HG02798 (cell line): ENCODE data around the gene NT5C2.
A peak's percentile ranks its signal among the peaks of the same experiment; 100 is the strongest.
"Not testable (repeated sequence)": the region's sequence is repeated elsewhere in the genome, so short reads cannot be mapped to it uniquely, and the experiment has no call there.

Source experiments
- ATAC-seq: cut with Tn5 transposase; IDR thresholded peaks from one replicate; pipeline ENCODE4 v1.9.1; 2021; ENCODE audit warnings: mild to moderate bottlenecking; ENCODE audit not compliant: unreplicated experiment, poor library complexity

The NT5C2 gene

GRCh38 chr10:103193107-103193819 is at the start of gene NT5C2:
Gene NT5C2 (minus strand): TSS chr10:103193272. CDS start chr10:103174958, 18,314 bp downstream.
- peak; percentile 78 for ATAC-seq

GRCh38 chr10:103241262-103242011 is 48.4 kb upstream of the NT5C2 start:
- ATAC-seq, result no peak

- ATAC-seq, result no peak
Observed at GRCh38 chr10:103238506-103239252, 45.6 kb upstream of the NT5C2 start.

GRCh38 chr10:103235775-103236174 is 42.7 kb upstream of the NT5C2 start:
- no peak for ATAC-seq

GRCh38 chr10:103232772-103233488 is 39.9 kb upstream of the NT5C2 start:
- no peak for ATAC-seq

- ATAC-seq, result no peak
Observed at GRCh38 chr10:103232131-103232673, 39.1 kb upstream of the NT5C2 start.

GRCh38 chr10:103231047-103231551 is 38.0 kb upstream of the NT5C2 start:
- no peak for ATAC-seq

- ATAC-seq, result no peak
Observed at GRCh38 chr10:103227416-103227815, 34.3 kb upstream of the NT5C2 start.

GRCh38 chr10:103225939-103226338 is 32.9 kb upstream of the NT5C2 start:
- ATAC-seq, result no peak

GRCh38 chr10:103224721-103225120 is 31.6 kb upstream of the NT5C2 start:
- not testable (repeated sequence) for ATAC-seq

GRCh38 chr10:103224133-103224532 is 31.1 kb upstream of the NT5C2 start:
- ATAC-seq, result no peak

- ATAC-seq, result not testable (repeated sequence)
Observed at GRCh38 chr10:103216362-103216761, 23.3 kb upstream of the NT5C2 start.

GRCh38 chr10:103215601-103216000 is 22.5 kb upstream of the NT5C2 start:
- ATAC-seq, result no peak

- not testable (repeated sequence) for ATAC-seq
Observed at GRCh38 chr10:103210262-103210661, 17.2 kb upstream of the NT5C2 start.

- not testable (repeated sequence) for ATAC-seq
Observed at GRCh38 chr10:103207643-103208042, 14.6 kb upstream of the NT5C2 start.

- ATAC-seq, result no peak
Observed at GRCh38 chr10:103207141-103207540, 14.1 kb upstream of the NT5C2 start.

- not testable (repeated sequence) for ATAC-seq
Observed at GRCh38 chr10:103206715-103207114, 13.6 kb upstream of the NT5C2 start.

GRCh38 chr10:103205401-103205800 is 12.3 kb upstream of the NT5C2 start:
- ATAC-seq, result not testable (repeated sequence)

- ATAC-seq, result no peak
Observed at GRCh38 chr10:103204353-103205255, 11.5 kb upstream of the NT5C2 start.
